ENCODE measurements around the gene RAD51. TPM values are rescaled to one million over a fixed set of nuclear protein-coding genes. Genes with fewer than 3 reads are reported as not detected.

RAD51 gene
- total and polyA plus RNA-seq, 9 of the 15 experiments (the other 6 are each of a cell fraction or from before 2014, with no cell fraction given): 16.0 to 63.8 (median 34.6) TPM

DNA sequence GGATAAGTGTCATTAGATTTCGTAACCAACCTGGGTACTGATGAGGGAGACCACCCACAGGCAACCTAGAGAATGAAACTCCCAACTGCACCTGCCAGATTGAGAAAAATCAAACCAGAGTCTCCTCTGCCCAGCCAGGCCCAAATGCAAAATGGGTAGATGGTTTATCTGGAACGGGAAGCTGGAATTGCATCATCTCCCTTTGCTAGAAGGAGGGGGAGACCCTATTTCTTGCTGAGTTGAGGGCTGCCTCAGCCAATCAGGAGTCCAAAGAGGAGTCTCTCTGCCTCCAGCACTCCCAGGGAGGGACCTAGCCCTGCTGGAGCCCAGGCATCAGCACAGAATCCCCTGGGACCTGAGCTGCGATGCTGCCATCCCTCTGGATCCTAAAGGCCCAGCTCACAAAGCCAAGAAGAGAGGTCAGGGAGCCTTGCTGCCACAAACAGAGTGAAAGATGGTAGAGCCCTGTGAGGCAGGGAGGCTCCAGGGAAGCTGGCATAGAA lies 52.0 kb downstream of the RAD51 start (continued):
- TF ChIP-seq CCAR2 (IDR thresholded peaks at IDR 0.05; ENCODE audit: low read depth, low read length): no peak
- TF ChIP-seq NR4A1 (CRISPR knock-in tag; IDR thresholded peaks at IDR 0.05): no peak
- no peak for TF ChIP-seq NR4A1 (tag; IDR thresholded peaks at IDR 0.05)
- TF ChIP-seq, protein P1, sequence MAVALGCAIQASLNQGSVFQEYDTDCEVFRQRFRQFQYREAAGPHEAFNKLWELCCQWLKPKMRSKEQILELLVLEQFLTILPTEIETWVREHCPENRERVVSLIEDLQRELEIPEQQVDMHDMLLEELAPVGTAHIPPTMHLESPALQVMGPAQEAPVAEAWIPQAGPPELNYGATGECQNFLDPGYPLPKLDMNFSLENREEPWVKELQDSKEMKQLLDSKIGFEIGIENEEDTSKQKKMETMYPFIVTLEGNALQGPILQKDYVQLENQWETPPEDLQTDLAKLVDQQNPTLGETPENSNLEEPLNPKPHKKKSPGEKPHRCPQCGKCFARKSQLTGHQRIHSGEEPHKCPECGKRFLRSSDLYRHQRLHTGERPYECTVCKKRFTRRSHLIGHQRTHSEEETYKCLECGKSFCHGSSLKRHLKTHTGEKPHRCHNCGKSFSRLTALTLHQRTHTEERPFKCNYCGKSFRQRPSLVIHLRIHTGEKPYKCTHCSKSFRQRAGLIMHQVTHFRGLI (CRISPR knock-in tag; IDR thresholded peaks at IDR 0.05): no peak
- TF ChIP-seq LCOR (CRISPR knock-in tag; IDR thresholded peaks at IDR 0.05): no peak
- TF ChIP-seq, protein P2, sequence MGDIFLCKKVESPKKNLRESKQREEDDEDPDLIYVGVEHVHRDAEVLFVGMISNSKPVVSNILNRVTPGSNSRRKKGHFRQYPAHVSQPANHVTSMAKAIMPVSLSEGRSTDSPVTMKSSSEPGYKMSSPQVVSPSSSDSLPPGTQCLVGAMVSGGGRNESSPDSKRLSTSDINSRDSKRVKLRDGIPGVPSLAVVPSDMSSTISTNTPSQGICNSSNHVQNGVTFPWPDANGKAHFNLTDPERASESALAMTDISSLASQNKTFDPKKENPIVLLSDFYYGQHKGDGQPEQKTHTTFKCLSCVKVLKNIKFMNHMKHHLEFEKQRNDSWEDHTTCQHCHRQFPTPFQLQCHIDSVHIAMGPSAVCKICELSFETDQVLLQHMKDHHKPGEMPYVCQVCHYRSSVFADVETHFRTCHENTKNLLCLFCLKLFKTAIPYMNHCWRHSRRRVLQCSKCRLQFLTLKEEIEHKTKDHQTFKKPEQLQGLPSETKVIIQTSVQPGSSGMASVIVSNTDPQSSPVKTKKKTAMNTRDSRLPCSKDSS (IDR thresholded peaks at IDR 0.05; ENCODE audit: low read depth, partially characterized antibody): no peak
- TF ChIP-seq, protein P3, sequence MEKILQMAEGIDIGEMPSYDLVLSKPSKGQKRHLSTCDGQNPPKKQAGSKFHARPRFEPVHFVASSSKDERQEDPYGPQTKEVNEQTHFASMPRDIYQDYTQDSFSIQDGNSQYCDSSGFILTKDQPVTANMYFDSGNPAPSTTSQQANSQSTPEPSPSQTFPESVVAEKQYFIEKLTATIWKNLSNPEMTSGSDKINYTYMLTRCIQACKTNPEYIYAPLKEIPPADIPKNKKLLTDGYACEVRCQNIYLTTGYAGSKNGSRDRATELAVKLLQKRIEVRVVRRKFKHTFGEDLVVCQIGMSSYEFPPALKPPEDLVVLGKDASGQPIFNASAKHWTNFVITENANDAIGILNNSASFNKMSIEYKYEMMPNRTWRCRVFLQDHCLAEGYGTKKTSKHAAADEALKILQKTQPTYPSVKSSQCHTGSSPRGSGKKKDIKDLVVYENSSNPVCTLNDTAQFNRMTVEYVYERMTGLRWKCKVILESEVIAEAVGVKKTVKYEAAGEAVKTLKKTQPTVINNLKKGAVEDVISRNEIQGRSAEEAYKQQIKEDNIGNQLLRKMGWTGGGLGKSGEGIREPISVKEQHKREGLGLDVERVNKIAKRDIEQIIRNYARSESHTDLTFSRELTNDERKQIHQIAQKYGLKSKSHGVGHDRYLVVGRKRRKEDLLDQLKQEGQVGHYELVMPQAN (IDR thresholded peaks at IDR 0.05; ENCODE audit: borderline replicate concordance): no peak
- TF ChIP-seq NUFIP1 (IDR thresholded peaks at IDR 0.05; ENCODE audit: partially characterized antibody): no peak
- no peak for TF ChIP-seq KDM4B (IDR thresholded peaks at IDR 0.05; ENCODE audit: borderline replicate concordance in 2 of 2, low read depth in 1 of 2)
- no peak for TF ChIP-seq SMARCE1 (IDR thresholded peaks at IDR 0.05)
- TF ChIP-seq, protein P4, sequence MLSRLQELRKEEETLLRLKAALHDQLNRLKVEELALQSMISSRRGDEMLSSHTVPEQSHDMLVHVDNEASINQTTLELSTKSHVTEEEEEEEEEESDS (CRISPR knock-in tag; IDR thresholded peaks at IDR 0.05): no peak
- TF ChIP-seq FUS (optimal IDR thresholded peaks at IDR 0.05; ENCODE audit: low read depth, low read length): no peak
- TF ChIP-seq, protein P5, sequence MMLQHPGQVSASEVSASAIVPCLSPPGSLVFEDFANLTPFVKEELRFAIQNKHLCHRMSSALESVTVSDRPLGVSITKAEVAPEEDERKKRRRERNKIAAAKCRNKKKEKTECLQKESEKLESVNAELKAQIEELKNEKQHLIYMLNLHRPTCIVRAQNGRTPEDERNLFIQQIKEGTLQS (IDR thresholded peaks at IDR 0.05): peak; percentile 97
- TF ChIP-seq, protein P5 (CRISPR knock-in tag; conservative IDR thresholded peaks at IDR 0.05): no peak
- no peak for TF ChIP-seq MTF1 (CRISPR knock-in tag; IDR thresholded peaks at IDR 0.05; ENCODE audit: borderline replicate concordance)
- no peak for TF ChIP-seq THRAP3 (IDR thresholded peaks at IDR 0.05; ENCODE audit: borderline replicate concordance)
- TF ChIP-seq, protein P6, sequence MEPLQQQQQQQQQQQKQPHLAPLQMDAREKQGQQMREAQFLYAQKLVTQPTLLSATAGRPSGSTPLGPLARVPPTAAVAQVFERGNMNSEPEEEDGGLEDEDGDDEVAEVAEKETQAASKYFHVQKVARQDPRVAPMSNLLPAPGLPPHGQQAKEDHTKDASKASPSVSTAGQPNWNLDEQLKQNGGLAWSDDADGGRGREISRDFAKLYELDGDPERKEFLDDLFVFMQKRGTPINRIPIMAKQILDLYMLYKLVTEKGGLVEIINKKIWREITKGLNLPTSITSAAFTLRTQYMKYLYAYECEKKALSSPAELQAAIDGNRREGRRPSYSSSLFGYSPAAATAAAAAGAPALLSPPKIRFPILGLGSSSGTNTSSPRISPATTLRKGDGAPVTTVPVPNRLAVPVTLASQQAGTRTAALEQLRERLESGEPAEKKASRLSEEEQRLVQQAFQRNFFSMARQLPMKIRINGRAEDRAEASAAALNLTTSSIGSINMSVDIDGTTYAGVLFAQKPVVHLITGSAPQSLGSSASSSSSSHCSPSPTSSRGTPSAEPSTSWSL (CRISPR knock-in tag; IDR thresholded peaks at IDR 0.05; ENCODE audit: borderline replicate concordance): no peak
- peak; percentile 95 for TF ChIP-seq CEBPG (CRISPR knock-in tag; IDR thresholded peaks at IDR 0.05)
- TF ChIP-seq CEBPG (tag; conservative IDR thresholded peaks at IDR 0.05 in 1 of 2, IDR thresholded peaks at IDR 0.05 in 1 of 2): peak; percentile 96 to 97
- TF ChIP-seq, protein P7, sequence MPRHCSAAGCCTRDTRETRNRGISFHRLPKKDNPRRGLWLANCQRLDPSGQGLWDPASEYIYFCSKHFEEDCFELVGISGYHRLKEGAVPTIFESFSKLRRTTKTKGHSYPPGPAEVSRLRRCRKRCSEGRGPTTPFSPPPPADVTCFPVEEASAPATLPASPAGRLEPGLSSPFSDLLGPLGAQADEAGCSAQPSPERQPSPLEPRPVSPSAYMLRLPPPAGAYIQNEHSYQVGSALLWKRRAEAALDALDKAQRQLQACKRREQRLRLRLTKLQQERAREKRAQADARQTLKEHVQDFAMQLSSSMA (CRISPR knock-in tag; IDR thresholded peaks at IDR 0.05): no peak
- TF ChIP-seq MCM3 (IDR thresholded peaks at IDR 0.05): no peak
